Activated CD8-positive, alpha-beta memory T cell treated with anti-CD3 and anti-CD28 coated beads, Interleukin-2, amount 50 U/mL, for 1 hour (primary cell): ENCODE results near the gene BUB1B.
"Not testable (repeated sequence)": the region's sequence is repeated elsewhere in the genome, so short reads cannot be mapped to it uniquely, and the experiment has no call there.

ENCODE experiments used
- DNase-seq: peaks from one replicate; pipeline ENCODE4 v3.0.0-alpha.2; 2020; ENCODE audit errors: extremely low read depth

BUB1B gene

DNA sequence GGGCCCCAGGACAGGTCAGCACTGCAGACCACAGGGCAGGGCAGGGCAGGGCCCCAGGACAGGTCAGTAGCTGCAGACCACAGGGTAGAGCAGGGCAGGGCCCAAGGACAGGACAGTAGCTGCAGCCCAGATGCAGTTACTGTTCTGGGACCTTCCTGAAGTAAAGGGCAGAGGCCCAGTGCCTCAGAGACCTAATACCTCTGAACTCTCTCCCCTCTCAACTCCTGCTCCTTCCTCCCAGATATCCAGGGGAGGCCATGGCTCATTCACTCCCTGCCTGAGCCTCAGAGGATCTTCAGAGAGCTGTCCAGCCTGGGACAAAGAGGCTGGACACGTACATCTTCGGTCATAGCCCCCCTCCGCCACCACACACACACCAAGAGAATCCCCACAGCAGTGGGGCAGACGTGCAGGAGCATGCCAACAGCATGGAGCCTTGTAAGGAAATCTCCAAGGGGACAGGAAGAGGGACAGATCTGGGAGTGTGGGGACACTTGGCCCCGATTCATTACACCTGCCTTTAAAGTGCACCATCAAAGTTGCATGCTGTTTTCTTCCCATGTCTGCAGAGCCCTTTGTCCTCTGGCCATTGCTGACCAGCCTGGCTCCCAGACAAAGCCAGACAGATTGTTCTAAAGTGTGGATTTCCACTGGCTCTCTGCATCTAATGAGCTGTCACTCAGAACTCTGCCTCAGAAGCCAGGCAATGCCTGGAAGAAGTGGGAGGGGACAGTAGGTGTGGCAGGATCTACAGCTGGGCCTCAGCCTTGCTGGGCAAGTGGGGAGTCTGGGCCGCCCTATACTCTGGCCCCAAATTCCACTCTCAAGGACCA is 24.2 kb upstream of the BUB1B start:
- DNase-seq = no peak

- DNase-seq = no peak
Measured at GRCh38 chr15:40137303-40138200, 23.3 kb upstream of the BUB1B start.

- DNase-seq = not testable (repeated sequence)
Measured at GRCh38 chr15:40138201-40138570, 22.7 kb upstream of the BUB1B start.

- no peak for DNase-seq
Measured at GRCh38 chr15:40142428-40142827, 18.4 kb upstream of the BUB1B start.

DNA sequence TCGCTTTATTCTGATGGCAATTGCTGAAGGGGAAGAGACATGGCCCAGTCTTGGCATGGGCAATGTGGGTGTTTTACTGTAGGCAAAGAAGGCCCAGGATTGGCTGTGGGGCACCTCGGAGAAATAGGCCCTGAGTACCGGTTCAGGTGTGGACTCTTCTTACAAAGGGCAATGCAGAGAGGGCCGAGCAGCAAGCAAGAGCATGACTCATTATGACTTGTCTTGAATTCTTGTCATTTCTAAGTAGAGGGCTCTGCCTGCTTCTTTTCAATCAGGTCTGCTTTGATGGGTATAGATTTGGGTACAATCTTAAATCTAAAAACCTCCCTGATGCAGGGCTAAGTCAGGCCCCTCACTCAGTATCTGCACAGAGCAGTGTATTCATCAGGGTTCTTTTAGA is 14.8 kb upstream of the BUB1B start:
- DNase-seq = no peak

DNA sequence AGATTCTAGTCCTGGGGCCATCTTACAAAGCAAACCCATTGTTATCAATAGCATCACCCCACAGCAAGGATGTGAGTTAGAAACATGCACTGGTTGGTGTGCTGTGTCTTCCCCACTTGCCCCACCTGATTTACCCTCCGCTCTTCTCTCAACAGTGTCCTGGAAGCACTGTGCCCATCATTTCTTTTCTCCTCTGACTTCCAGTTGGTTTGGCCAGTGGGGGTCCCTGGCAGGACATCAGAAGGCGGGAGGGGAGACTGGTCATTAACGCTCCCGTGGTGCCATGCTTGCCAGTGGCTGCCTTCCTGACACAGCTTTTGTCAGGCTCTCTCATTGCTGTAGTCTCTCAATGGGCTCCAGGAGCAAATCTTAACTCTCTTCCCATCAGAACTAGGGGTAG is 11.5 kb upstream of the BUB1B start:
- no peak for DNase-seq

DNA sequence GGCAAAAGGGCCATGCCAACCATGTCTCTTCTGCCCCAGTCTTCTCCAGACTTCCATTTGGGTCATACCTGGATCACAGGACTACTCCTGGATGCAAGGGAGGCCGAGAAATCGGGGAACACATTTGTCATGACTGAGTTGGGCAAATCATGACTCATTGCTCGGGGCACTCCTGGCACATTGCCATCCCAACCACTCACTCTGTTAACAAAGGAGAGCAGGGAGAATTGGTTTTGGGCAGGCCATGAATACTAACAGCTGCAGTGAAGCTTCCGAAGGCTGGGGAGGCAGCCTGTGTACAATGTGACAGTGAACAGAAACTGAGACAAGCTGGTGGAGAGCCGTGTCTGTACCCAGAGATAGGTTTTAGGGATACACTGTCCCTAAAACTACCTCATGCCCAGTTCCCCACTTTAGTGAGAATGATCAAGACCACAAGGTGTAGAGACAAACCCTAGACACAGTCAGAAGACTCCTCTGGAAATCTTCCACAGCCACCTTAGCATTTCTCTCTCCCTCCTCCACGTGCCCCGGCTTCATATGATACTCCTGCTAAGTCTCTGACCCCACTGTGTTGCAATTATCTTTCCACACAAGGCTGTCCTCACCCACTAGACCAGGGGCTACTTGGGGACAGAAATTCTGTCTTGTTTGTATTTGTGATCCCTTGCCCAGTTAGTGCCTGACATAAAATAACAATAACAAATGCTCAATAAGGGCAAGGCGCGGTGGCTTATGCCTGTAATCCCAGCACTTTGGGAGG is 10.5 kb upstream of the BUB1B start:
- DNase-seq = no peak

- no peak for DNase-seq
Measured at GRCh38 chr15:40151499-40151898, 9.4 kb upstream of the BUB1B start.

- no peak for DNase-seq
Measured at GRCh38 chr15:40151991-40152390, 8.9 kb upstream of the BUB1B start.

- DNase-seq = not testable (repeated sequence)
Measured at GRCh38 chr15:40154821-40155220, 6.0 kb upstream of the BUB1B start.

DNA sequence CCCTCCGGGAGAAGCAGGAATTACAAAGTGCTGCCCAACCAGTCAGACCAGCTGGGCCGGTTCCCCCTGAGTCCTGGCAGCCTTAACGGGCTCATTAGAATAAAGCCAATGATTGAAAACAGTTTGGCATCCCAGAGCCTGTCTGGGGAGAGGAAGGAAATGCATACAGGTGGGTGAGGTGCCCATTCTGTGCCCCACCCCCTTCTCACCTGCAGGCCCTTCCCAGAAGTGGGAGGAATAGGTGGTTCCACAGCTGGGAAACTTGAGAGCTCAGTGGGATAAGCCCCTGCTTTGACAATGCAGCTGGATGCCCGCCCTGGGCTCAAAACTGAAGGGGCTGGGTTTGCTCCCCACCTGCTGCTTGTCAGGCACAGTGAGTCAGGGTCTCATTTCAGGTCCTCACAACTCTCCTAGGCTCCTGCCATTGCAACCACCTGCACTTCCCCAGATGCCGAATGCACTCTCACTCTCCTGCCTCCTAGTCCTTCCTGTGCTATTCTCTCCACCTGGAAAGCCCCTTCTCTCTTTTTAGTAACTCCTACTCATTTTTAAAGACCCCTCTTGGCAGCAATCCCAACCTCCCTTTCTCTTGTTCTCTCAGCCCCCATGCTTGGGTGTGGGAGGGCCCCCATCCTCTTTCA is 5.5 kb upstream of the BUB1B start:
- no peak for DNase-seq

- no peak for DNase-seq
Measured at GRCh38 chr15:40157778-40158447, 3.0 kb upstream of the BUB1B start.

DNA sequence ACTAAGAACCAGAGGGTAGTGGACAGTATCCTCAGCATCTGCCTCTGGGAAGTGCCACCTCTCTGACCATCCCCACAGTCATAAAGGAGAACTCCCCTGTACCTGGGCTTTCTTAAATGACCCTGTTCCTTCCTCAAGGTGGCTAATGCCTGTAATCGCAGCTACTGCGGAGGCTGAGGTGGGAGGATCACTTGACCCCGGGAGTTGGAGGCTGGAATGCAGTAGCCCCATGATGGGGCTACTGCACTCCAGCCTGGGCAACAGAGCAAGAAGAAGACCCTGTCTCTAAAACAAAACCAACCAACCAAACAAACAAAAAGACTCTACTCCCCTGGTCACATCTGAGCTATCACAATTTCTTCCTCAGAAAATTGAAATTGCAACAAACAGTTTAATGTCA is 848 bp upstream of the BUB1B start:
- no peak for DNase-seq

- no peak for DNase-seq
Measured at GRCh38 chr15:40161693-40162391, 973 bp downstream of the BUB1B start.

DNA sequence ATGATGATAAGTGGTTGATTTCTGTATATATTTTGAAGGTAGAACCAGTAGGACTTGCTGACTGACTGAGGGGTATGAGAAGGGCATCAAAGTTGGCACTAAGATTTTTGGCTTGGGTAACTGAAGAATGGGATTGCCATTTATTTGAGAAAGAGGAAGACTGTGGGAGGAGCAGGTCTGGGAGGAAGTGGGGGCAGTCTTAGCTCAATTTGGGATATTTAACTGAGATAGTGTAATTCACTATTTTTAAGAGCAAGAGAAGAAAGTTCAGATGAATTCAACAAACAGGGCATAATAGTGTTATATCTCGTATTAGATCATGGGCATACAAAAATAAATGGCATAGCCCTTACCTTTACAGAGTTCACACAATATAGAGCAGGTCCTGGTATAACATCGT is 1.7 kb downstream of the BUB1B start:
- DNase-seq = no peak

DNA sequence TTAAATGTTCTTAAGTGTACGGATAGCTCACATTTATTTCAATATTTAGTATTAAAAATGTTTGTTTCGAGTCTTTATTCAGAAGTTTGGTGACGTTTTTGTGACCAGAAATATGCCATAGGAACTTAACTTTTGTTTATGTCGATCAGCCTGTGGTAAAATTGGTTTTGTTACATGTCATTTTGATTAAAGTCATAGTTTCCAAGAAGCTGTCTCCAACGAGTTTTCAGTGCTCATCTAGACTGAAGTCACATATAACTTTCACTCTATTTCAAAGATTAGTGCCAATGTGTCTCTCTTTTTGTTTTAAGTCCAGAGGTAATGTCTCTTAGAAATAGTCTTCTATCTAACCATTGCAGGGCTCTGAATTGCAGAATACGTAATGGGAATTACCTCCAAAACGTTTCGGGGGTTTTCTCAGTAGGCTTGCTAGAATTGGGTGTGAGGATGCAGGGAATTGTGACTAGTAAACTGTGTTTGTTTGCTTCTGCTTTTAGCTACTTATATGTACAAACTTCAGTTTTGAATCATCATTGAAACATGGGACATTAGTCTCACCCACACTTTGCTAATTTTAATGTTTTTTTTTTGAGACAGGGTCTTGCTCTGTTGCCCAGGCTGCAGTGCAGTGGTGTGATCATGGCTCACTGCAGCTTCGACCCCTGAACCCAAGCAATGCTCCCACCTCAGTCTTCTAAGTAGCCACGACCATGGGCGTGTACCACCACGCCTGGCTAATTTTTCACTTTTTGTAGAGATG is 3.0 kb downstream of the BUB1B start:
- DNase-seq = no peak

GRCh38 chr15:40167374-40167773 is 6.5 kb downstream of the BUB1B start:
- DNase-seq = not testable (repeated sequence)

- DNase-seq = no peak
Measured at GRCh38 chr15:40175160-40175559, 14.3 kb downstream of the BUB1B start.

DNA sequence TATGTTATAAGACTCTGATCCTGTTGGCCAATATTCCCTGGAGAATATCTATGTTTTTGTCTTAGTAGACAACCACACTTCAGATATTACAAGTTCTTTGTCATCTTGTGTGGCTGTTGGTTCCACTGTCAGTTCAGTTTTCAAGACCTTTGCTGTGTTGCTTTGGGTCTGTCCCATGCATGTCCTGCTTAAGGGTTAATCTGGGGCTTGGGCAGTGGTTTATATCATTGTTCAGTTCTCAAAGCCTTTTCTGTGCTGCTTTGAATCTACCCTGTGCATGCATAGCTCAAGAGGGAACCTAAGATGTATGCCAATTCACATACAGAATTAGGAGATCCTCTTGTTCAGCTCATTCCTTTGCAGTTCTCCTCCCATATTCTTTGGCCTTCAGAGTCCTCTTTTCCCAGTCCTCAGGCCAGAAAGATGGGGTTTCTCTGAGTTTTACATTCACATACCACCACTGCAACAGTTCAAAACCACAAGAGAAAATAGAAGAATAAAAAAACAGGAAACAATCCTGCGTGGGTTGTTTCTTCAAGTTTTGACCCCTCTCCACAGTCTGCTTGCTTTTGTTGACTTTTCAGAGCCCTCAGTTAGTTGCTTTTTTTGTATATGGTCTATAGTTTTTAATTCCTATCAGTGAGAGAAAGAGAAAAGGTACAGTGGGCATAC is 21.6 kb downstream of the BUB1B start:
- no peak for DNase-seq
